Activated CD4-positive, alpha-beta T cell treated with anti-CD3 and anti-CD28 coated beads, Interleukin-2, amount 50 U/mL, for 48 hours (primary cell): ENCODE measurements around the gene ASPRV1.
"Not testable (repeated sequence)": the region's sequence is repeated elsewhere in the genome, so short reads cannot be mapped to it uniquely, and the experiment has no call there.

Source experiments
- DNase-seq, 2 experiments: peaks; one replicate each; pipeline ENCODE4 v3.0.0-alpha.2; 2020

Gene ASPRV1

DNA sequence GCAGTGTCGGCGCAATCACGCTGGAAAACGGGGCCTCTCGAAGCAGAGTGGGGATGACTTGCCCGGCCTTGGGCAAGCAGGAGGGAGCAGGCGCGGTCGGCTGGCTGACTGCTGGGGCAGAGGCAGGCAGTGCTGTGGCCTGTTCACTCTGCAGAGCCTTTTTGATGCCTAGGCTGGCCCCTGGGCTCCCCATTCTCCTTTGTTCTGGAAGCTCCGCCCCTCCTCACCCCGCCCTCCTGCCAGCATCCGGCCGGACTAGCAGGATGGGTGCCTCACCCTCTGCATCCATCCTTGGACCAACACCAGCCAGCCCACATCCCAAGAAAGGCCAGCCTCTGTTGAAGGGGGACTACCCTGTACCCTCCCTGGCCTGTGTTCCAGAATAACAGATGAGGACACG lies at the start of gene ASPRV1:
Gene ASPRV1 (minus strand): TSS at position 136 of the 400 bp plus-strand sequence. CDS start 195 bp downstream, outside the sequence.
- DNase-seq, result no peak

DNA sequence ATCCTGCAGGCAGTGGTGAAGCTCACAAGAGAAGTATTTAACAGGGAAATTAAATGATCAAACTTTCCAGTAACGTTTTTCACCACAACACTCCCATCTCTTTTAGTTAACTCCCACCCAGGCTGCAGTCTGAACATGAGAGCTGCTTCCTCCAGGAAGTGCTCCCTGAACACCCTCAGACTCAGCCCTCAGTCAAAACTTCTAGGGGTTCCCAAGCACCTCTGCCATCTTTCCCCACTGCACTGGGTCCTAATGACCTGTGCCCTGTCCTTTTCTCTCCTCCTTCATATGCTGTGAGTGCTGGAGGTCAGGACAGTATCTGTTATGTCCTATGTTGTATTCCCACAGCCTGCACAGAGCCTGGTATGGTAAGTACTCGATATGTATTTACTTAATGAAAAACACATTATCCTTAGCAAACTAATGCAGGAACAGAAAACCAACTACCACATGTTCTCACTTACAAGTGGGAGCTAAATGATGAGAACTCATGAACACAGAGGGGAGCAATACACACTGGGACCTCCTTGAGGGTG lies 49.2 kb upstream of the ASPRV1 start:
- DNase-seq, result no peak

DNA sequence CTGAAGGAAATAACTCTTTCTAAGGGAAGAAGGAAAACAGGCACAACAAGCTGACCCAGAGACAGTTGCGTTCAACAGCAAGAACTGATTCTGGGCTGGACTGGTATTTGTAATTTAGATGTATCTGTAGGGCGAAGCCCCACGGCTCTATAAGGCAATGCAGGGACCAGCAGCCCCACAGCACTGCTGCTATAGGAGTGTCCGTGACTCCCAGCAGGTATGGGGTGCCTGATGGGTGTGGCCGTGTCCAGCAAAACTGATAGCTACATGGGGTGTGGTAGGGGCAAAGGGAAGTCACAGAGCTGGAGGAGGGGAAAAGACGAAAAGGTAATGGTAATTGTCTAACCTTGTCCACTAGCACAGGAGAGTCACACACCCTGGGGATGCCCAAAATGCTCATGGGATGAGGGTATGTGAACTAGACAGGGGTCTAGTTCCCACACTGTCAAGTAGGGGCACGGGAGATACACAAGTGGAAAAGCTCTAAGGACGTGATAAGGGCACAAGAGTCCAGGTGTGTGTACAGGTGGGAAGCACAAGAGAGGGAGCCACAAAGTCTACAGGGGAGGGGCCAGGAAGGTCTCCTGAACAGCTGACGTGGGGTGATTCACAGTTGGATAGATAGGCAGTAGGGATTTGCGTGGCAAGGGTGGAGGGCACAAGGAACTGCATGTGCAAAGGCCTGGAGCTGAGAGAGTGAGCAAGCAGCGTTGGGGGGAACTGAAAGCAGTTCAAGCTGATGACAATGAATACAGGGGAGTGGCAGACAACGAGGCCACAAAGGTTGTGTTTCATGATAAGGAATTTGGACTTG lies 48.5 kb upstream of the ASPRV1 start:
- no peak for DNase-seq

DNA sequence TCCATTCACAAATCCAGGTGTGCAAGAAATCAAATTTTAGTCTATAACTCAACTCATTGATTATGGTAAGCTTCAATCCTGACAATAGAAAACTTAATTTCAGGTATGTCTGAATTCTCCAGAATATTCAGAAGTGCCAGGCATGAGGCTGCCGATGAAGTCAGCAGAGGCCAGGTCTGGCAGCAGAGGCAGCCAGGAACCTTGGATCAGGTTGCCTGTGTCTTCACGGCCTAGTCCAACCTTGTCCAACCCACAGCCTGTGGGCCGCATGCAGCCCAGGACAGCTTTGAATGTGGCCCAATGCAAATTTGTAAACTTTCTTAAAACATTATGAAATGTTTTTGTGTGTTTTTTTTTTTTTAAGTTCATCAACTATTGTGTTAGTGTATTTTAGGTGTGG lies 46.9 kb upstream of the ASPRV1 start:
- DNase-seq, result no peak

DNA sequence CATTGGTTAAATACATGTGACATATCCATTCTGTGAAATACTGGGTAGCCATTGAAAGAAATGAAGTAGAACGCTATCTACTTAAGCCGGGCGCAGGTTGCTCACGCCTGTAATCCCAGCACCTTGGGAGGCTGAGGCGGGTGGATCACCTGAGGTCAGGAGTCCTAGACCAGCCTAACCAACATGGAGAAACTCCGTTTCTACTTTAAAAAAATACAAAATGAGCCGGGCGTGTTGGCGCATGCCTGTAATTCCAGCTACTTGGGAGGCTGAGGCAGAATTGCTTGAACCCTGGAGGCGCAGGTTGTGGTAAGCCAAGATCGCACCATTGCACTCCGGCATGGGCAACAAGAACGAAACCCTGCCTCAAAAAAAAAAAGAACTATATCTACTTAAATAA lies 45.7 kb upstream of the ASPRV1 start:
- DNase-seq, result no peak

DNA sequence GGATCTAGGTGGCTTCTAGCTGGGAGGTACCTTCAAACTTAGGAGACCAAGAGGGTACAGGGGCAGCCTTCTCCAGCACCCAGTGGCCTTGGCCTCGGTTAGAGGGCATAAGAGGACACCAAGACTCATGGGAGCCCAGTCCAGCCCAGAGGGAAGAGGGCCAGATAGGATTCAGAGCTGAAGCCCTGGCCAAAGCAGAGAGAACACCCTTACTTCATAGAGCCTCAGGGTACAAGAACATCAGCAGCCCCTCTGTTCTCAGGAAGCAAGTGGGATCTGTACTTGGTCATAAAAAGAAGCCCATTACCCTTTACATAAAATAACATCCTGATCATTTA lies 45.0 kb upstream of the ASPRV1 start:
- no peak for DNase-seq

DNA sequence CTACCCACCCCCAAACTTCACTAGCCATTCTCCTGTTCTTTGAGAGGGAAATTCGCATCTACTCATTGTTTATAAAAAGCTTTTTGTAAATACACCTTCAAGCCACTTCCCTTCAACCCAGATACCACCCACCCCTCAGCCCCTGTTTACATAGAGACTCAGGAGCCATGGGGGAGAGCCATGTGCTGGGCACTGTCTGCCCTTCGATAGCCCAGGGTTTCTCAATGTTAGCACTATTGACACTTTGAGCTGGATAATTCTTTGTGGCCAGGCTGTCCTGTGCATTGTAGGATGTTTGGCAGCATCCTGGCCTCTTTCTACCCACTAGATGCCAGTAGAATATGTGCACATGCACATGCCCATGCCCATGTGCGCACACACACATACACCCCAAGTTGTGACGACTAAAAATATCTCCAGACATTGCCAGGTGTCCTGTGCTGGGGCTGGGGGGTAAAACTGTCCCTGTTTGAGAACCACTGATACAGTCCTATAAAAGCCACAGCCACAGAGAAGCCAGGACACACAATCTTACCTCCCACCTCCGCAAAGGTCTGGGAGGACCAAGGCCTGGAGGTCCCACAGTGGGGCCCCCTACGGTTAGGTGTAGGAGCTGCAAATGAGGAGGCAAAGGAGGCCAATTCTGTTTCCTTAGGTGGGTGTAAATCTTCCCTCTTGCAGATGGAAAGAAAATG lies 44.5 kb upstream of the ASPRV1 start:
- no peak for DNase-seq

DNA sequence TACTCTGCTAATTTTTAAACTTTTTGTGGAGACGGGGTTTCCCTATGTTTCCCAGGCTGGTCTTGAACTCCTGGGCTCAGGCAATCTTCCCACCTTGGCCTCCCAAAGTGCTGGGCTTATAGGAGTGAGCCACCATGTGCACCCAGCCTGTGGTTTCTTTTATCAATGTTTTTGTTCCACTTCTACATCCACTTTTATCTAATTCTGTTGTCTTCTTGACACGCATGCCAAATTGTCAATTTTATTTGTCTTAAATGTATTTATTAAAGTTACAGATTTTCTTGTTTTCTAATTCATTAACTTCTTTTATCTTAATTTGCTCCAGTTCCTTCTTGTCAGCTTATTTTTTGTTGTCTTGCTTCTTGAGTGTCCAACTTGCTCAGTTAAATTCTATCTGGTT lies 43.8 kb upstream of the ASPRV1 start:
- DNase-seq, result no peak

DNA sequence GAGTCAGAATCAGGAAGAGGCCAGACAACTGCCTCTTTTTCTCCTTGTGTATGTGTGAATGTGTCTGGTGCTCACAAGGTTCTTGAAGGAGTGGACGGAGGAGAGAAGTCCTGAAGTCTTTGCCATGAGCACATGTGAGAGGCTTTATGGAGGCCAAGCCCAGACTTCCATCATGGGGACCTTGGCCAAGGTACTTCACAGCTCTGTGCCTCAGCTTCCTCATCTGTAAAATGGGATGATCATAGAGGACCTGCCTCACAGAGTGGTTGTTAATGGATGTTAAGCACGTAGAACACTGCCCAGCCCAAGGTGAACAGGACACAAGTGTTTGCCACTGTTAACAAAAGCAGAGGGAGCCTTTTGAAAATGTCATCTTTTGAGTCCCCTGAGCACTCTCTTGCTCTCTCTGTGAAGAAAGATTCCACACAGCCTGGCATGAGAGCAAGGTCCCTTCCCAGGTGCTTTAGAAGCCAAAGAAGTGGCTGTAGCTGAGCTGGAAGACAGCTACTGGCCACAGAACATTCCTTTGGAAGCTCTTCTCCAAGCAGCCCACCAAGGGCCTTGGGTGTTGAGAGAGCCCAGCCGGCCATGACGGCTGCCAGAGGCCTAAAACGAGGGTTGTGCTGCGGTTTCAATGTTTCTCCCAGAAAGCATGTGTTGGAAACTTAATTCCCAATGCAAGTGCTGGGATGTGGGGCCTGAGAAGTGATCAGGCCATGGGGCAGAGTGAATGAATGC lies 41.8 kb upstream of the ASPRV1 start:
- no peak for DNase-seq

DNA sequence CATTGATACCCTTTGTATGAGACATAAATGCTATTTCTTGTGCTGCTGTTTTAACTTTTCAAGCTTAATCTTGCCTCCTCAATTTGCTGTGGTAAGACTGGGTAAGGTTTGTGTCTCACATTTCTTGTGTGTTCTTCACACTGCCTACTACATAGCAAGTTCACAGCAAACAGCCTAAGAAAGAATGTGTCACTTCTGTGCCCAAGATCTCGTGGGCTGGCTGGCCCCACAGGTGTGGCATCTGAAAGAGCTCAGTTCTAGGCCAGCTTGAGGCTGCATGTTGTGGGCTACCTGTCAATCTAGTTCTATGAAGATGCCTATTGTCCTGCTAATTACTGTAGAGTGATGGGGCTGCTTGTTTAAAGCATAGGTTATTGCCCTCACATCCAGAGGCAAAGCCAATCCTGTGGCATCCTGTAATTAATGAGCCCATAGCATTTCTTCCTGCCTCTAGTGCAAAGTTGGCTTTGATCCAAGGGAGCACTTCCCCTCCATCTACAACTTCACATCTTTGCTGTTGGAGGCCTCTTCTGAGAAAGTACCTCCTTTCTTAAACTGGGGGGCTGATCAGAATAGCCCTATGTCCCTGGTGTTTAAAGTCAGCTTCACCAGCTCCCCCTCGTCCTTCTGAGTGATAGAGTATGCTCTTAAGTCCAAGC lies 40.9 kb upstream of the ASPRV1 start:
- DNase-seq, result no peak

DNA sequence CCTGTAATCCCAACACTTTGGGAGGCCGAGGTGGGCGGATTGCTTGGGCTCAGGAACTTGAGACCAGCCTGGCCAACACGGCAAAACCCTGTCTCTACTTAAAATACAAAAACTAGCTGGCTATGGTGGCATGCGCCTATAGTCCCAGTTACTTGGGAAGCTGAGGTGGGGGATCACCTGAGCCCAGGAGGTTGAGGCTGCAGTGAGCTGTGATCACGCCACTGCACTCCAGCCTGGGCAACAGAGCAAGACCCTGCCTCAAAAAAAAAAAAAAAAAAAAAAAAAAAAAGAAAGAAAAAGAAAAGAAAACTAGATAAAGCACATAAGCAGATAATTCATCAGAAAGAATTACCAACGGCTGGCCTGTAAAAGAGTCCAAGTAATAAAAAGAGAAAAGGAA lies 39.1 kb upstream of the ASPRV1 start:
- DNase-seq, result not testable (repeated sequence)

DNA sequence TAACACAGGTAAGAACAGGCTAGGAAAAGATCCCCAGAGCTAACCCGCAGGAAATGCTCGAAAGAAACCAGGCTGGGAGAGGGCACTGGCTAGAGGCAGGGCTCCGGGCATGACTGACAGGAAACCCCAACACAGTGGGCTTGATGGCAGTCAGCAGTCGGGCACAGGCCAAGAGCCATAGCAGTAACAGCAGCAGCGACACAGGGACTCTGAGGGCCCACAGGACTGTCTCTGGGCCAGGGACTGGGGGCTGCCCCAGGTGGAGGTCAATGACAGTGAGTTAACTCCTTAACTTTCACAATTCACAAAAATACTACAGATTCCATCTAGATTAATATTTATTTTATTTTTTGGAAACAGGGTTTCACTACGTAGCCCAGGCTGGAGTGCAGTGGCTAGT lies 37.3 kb upstream of the ASPRV1 start:
- DNase-seq, result no peak

DNA sequence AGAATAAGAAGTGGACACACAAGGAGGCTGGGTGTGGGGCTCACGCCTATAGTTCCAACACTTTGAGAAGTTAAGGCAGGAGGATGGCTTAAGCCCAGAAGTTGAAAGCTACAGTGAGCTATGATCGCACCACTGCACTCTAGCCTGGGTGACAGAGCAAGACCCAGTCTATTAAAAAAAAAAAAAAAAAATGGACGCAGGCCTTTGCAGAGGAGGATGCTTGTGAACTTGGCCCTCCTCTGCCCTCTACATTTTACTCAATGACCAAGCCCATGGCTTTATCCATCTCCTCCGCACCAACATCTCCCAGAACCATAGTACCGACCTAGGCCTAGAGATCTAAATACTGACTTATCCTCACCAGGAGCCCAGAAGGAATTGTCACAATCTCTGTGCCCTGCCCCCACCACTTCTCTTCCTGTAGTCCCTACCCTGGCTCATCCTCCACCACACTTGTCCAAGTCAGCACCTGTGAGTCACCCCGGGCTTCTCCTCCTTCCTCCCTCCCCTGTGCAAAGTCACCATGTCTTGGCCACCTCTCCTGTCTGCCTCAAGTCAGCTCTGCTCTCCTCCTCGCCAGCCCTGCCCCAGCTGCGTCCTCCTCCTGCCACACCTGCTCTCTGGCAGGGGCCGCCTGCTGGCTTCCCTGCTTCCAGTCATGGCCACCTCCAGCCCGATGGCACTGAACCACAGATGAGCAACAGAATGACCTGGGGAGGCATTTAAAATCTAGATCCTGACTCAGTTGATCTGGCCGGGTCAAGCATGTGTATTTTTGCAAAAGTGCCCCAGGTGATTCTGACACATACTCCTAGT lies 35.8 kb upstream of the ASPRV1 start:
- peak; percentile 28 to 48 for DNase-seq

DNA sequence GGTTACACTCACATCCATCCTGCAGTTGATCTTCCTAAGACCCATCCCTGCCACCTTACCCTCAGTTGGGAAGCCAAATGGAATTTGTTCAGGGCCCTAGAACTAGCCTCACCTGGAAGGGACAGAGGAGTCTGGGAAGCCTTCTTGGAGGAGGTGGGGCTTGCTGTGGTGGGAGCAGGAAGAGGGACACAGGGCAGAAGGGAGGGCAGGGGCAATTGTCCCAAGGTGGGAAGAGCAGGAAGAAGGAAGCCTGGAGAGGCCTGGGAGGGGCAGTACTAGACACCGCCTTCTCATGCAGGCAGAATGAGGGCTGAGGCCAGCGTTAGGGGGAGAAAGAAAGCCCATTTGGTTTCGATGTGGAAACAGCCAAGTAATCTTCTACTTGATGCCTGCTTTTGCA lies 34.1 kb upstream of the ASPRV1 start:
- DNase-seq, result no peak

DNA sequence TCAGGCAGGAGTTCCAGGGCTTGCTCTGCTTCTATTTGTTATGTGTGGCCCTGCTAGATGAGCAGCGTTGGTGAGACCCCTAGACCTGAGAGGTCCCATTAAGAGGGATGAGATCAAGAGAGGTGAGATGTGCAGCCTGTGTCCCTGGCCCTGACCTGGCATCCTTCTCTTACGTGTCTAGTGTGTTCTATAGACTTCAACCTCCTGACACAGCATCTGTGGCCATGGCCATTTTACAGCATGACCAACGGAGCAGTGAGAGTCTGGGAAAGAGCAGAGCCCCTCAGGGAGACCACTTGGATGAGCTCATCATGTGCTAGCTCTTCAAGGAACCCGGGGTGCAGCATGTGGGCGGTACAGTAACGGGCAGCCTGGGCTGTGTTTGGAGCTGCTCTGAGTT lies 32.7 kb upstream of the ASPRV1 start:
- DNase-seq, result no peak

DNA sequence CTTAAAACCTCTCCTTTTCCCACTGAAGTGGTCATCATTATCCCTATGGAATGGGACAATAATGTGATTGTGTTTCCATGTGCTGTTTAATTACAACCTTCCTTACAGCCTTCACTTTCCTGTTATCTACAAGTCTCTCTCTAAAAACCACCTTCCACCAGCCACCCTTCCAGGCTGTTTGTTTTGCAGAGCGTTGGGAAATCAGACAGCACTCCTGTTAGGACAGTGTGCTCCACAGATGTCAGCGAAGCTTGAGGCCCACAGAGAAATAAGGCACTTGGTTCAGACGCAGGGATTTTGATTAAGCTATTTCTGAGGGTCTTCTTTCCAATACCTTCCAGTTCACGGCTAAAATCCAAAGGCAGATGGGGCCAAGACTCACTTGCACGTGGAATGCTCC lies 32.3 kb upstream of the ASPRV1 start:
- no peak for DNase-seq

DNA sequence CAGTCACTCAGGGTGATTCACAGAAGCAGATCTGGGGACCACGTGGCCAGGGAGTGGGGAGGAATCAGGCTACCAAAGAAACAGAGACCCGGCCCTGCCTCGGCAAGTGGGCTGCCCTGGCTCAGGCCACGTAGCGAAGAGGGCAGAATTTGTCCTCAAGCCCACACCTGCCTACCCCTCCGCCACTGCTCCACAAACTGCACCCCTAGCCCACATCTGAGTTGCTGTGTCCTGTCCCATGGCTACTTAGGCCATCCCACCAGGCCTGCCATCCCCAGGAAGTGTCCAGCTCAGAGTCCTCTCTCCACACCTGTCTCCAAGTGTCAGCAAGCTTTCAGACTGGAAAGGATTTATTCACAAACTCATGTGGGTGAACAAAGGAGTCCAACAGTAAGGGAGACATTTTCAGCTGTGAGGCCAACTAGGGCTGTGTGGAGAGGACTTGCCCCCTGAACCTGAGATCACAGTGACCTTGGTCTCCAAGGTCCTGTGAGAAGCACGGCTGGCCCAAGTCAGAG lies 31.7 kb upstream of the ASPRV1 start:
- DNase-seq, result no peak

DNA sequence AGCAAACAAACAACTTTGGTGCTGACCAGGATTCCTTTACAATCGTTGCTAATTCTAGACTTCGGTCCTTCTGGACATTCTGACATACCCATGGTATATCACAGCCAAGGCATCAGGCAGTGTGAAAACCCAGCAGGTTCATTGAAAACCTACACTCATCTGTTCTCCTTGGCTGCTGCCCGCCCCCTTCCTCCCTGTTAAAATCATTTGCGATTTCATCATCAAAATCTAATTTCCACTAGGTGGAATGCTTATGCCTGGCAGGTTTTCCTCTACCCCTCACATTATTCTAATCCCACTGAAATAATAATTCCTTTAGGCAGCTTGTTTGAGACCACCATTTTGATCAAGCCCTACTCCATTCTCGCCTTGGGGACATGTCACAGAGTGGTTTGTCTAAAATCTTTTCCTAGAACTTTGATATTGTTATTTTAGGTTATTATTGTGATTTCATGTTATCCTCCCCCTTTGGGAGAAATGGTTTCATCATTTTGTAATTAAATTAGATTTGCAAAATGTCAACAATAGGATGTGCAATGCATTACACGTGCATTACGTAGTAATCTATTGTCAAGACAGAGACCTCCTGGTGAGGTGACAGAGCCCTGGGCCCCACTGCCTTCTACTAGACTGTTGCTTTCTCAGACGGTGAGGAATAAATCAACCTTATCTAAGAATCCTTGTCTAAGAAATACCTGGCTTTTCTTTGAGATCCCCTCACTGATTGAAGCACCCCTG lies 31.0 kb upstream of the ASPRV1 start:
- no peak for DNase-seq

DNA sequence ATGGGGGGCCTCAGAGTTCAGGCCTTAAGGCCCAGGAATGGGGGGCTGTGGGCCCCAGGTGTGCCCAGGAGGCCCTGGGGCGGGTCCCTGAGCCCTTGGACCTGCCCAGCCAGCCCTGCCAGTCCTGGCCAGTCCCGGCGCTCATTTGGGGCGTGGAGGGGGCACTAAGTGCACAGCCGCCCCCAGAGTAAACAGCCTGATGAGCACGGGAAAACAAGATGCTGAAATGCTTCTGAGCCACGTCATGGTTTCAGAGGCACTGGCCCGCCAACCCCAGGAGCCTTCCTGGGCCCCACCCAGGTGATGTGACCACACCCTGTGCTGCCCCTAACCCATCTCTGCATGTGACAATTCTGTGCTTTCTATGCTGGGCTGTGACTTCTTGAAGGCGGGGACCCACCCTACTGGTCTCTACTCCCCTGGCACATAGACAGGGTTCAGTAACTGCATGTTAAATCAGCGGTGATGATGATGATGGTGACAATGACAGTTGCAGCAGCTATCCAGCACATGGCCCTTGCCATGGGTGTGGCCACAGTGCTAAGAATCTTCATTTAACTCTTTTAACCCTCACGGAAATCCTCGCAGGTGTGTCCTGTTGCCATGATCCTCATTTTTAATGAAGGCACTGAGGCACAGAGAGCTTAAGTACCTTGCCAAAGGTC lies 28.1 kb upstream of the ASPRV1 start:
- DNase-seq, result no peak

DNA sequence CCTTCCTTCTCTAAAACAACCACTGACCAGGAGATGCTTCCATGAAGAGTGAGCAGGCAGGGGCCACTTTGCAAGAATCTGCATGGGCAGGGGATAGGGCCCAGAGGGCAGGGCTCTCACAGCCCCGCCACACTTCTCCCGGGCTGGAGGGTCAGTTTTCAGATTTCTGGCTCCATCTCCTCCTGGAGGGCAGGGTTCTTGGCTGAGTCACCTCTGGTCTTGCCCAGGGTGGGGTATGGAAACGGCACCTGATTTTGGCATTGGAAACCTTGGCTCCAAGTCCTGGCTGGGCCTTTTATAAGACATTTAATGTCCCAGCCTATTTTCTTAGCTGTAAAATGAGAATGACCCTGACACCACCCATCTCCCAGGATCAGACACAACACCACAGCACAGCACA lies 27.6 kb upstream of the ASPRV1 start:
- no peak for DNase-seq
